Neural progenitor cell (in vitro differentiated cells): ENCODE measurements around the gene WNK1. TPM values are rescaled to one million over a fixed set of nuclear protein-coding genes. Genes with fewer than 3 reads are reported as not detected.

Experiments used
- DNase-seq: peaks from one replicate; pipeline ENCODE4 v3.0.0-alpha.2; 2016; ENCODE audit warnings: low spot score
- H2AFZ ChIP-seq: fragments of 200-600 bp; sonication (generic); replicated peaks from 2 replicates; pipeline ENCODE4 v1.6.1; 2016; ENCODE audit warnings: antibody characterized with exemption
- H3F3A ChIP-seq: fragments of 200-600 bp; sonication (generic); 2 replicates; pipeline ENCODE4 v1.6.1; 2016; ENCODE audit warnings: antibody characterized with exemption, low read depth
- H3K27ac ChIP-seq: fragments of 200-600 bp; sonication (generic); 2 replicates; pipeline ENCODE4 v1.5.1; 2016; ENCODE audit warnings: mild to moderate bottlenecking
- H3K27me3 ChIP-seq: fragments of 200-600 bp; sonication (generic); 2 replicates; pipeline ENCODE4 v1.6.1; 2016; ENCODE audit warnings: mild to moderate bottlenecking, moderate library complexity
- H3K36me3 ChIP-seq: fragments of 200-600 bp; sonication (generic); 2 replicates; pipeline ENCODE4 v1.5.1; 2016
- H3K4me1 ChIP-seq: fragments of 200-600 bp; sonication (generic); 2 replicates; pipeline ENCODE4 v1.6.1; 2016; ENCODE audit warnings: mixed run types
- H3K4me2 ChIP-seq: fragments of 200-600 bp; sonication (generic); 2 replicates; pipeline ENCODE4 v1.6.1; 2016
- H3K4me3 ChIP-seq: fragments of 200-600 bp; sonication (generic); 2 replicates; pipeline ENCODE4 v1.5.1; 2016
- H3K79me2 ChIP-seq: fragments of 200-600 bp; sonication (generic); 2 replicates; pipeline ENCODE4 v1.6.1; 2016; ENCODE audit warnings: low read depth
- H3K9ac ChIP-seq: fragments of 200-600 bp; sonication (generic); 2 replicates; pipeline ENCODE4 v1.6.1; 2016
- H3K9me3 ChIP-seq: fragments of 200-600 bp; sonication (generic); 2 replicates; pipeline ENCODE4 v1.5.1; 2016; ENCODE audit warnings: low read depth
- H4K20me1 ChIP-seq: fragments of 200-600 bp; sonication (generic); 2 replicates; pipeline ENCODE4 v1.6.1; 2016; ENCODE audit warnings: low read depth
- H3K27ac Mint-ChIP-seq: 3 replicates; pipeline ENCODE4 v1.8.0; 2021; ENCODE audit warnings: mixed read lengths
- H3K27me3 Mint-ChIP-seq: 2 replicates; pipeline ENCODE4 v1.8.0; 2022; ENCODE audit warnings: low read depth, mild to moderate bottlenecking, inconsistent platforms, moderate library complexity, mixed read lengths; ENCODE audit not compliant: insufficient read depth
- H3K36me3 Mint-ChIP-seq: 3 replicates; pipeline ENCODE4 v1.8.0; 2021; ENCODE audit warnings: mixed read lengths
- H3K4me1 Mint-ChIP-seq: 3 replicates; pipeline ENCODE4 v1.8.0; 2021; ENCODE audit warnings: mixed read lengths
- H3K4me3 Mint-ChIP-seq: 3 replicates; pipeline ENCODE4 v1.8.0; 2021; ENCODE audit warnings: mild to moderate bottlenecking, moderate library complexity, mixed read lengths
- H3K9me3 Mint-ChIP-seq: 3 replicates; pipeline ENCODE4 v1.8.0; 2020; ENCODE audit warnings: mixed read lengths
- CTCF ChIP-seq: fragments of 200-600 bp; sonication (generic); IDR thresholded peaks from 2 replicates; pipeline ENCODE4 v1.5.1; 2017; ENCODE audit warnings: antibody characterized with exemption, mild to moderate bottlenecking
- EZH2 ChIP-seq: fragments of 200-600 bp; sonication (generic); IDR thresholded peaks from 2 replicates; pipeline ENCODE4 v1.6.1; 2017; ENCODE audit warnings: antibody characterized with exemption, mild to moderate bottlenecking, moderate library complexity
- EZH2phosphoT487 ChIP-seq: fragments of 200-600 bp; sonication (generic); IDR thresholded peaks from 2 replicates; pipeline ENCODE4 v1.6.1; 2017; ENCODE audit warnings: antibody characterized with exemption
- total RNA-seq: library from RNA; depleted of rRNA; stranded (reverse); fragments of >200 nt; gene quantifications from 2 replicates; pipeline ENCODE4 v1.2.3, GENCODE V29; 2015; ENCODE audit warnings: low replicate concordance

The WNK1 gene
- total RNA-seq, 1 donor from 2014 or later: 73.1 TPM

GRCh38 chr12:857611-858010, 105.2 kb downstream of the WNK1 start:
- H3K27ac ChIP-seq: no peak overlapping the region
- Mint-ChIP-seq H3K9me3 (no peaks in the 10 kb centered on the region), H3K27me3 (no peaks in the 10 kb centered on the region), H3K4me1 (peaks cover 3% of the 10 kb centered on the region), H3K36me3 (peaks cover 25% of the 10 kb centered on the region), H3K27ac (no peak overlapping the region), H3K4me3 (no peak overlapping the region)
- peaks cover 14% of the 10 kb centered on the region for H3K79me2 ChIP-seq
- H3K36me3 ChIP-seq: peaks cover 29% of the 10 kb centered on the region
- H3K27me3 ChIP-seq: no peaks in the 10 kb centered on the region
- no peak overlapping the region for H3K4me2 ChIP-seq
- no peaks in the 10 kb centered on the region for H3F3A ChIP-seq
- DNase-seq: no peak
- H3K9ac ChIP-seq: no peak overlapping the region
- no peak overlapping the region for H2AFZ ChIP-seq
- no peak overlapping the region for H3K4me3 ChIP-seq
- no peaks in the 10 kb centered on the region for H3K9me3 ChIP-seq
- no peaks in the 10 kb centered on the region for H4K20me1 ChIP-seq
- TF ChIP-seq EZH2 (no peak), CTCF (no peak), EZH2phosphoT487 (no peak)
- no peaks in the 10 kb centered on the region for H3K4me1 ChIP-seq

DNA sequence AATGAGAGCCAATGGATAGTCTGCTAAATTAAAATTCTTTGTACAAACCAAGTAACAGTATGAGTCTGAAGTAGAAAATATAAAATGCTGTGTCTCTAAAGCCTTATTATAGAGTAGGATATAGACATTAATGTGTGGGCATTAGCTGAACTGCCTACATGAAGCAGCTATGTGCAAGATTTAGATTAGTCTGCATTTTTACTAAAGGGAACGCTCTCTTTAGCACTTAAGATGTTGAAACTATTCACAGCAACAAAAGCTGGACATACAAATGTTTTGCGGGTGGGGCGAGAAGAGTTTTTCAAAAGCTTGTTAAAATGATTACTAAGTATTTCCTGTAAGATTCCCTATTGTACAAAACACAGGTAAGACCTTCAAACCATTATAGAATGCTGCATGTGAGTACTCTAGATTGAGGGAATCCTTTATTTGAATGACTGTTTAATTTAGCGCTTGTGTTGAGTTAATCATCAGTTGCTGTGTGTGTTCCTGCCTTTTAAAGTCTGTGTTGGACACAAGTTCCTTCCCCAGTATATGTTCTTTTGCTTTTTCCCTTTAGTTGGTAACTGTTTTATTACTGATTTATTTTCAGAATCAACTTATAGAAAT, 110.0 kb downstream of the WNK1 start:
- H3K4me1 ChIP-seq: no peaks in the 10 kb centered on the region
- Mint-ChIP-seq H3K4me1 (no peaks in the 10 kb centered on the region), H3K36me3 (peaks cover 28% of the 10 kb centered on the region), H3K27me3 (no peaks in the 10 kb centered on the region), H3K27ac (no peak overlapping the region), H3K4me3 (no peak overlapping the region), H3K9me3 (no peaks in the 10 kb centered on the region)
- no peak overlapping the region for H3K4me2 ChIP-seq
- peaks cover 41% of the 10 kb centered on the region for H3K36me3 ChIP-seq
- H4K20me1 ChIP-seq: no peaks in the 10 kb centered on the region
- H3K4me3 ChIP-seq: no peak overlapping the region
- H2AFZ ChIP-seq: no peak overlapping the region
- H3K9me3 ChIP-seq: no peaks in the 10 kb centered on the region
- H3K79me2 ChIP-seq: no peaks in the 10 kb centered on the region
- H3K27me3 ChIP-seq: no peaks in the 10 kb centered on the region
- DNase-seq: no peak
- H3K27ac ChIP-seq: no peak overlapping the region
- no peaks in the 10 kb centered on the region for H3F3A ChIP-seq
- no peak overlapping the region for H3K9ac ChIP-seq
- TF ChIP-seq CTCF (no peak), EZH2 (no peak), EZH2phosphoT487 (no peak)

DNA sequence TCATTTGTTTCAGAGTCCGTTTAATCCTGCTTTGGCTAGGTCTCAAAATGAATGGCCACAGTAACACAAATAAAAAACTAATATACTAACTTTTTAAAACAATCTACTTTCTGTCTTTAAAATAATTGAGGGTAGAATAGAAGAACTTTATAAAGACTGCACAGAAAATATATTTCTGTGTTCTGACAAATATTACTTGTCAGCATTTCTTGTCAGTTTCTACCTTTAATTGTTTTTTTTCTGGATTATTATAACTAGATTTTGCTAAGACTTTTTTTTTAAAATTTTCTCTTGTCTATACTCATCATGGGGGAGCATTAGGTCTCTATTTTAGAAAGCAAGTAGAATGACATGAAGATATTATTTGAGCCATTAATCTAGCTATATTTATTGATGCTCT, 110.9 kb downstream of the WNK1 start:
- Histone ChIP-seq H3K4me1 (no peaks in the 10 kb centered on the region), H3K9ac (no peak overlapping the region), H3K27me3 (no peaks in the 10 kb centered on the region), H4K20me1 (no peaks in the 10 kb centered on the region), H3K79me2 (no peaks in the 10 kb centered on the region), H3K36me3 (peaks cover 36% of the 10 kb centered on the region), H2AFZ (no peak overlapping the region), H3K27ac (no peak overlapping the region), H3F3A (no peaks in the 10 kb centered on the region), H3K4me2 (no peak overlapping the region), H3K4me3 (no peak overlapping the region), H3K9me3 (no peaks in the 10 kb centered on the region)
- TF ChIP-seq EZH2phosphoT487 (no peak), CTCF (no peak), EZH2 (no peak)
- no peaks in the 10 kb centered on the region for H3K9me3 Mint-ChIP-seq
- no peaks in the 10 kb centered on the region for H3K4me1 Mint-ChIP-seq
- H3K27ac Mint-ChIP-seq: no peak overlapping the region
- H3K27me3 Mint-ChIP-seq: no peaks in the 10 kb centered on the region
- H3K36me3 Mint-ChIP-seq: peaks cover 28% of the 10 kb centered on the region
- DNase-seq: no peak
- no peak overlapping the region for H3K4me3 Mint-ChIP-seq
